K562 (cell line): ENCODE data around the gene GALNT17. TPM values are rescaled to one million over a fixed set of nuclear protein-coding genes. Genes with fewer than 3 reads are reported as not detected.
A peak's percentile ranks its signal among the peaks of the same experiment; 100 is the strongest.

Experiments
- ATAC-seq: fragments of 200-7000 bp; cut with Tn5 transposase; 3 replicates; pipeline ENCODE4 v1.9.1; 2020; ENCODE audit warnings: moderate library complexity
- BruUV-seq: library from RNA; stranded (reverse); fragments of 400-500 nt; replicated peaks from 2 replicates; lab custom pipeline; 2021; lab: Mats Ljungman, UMichigan
- CTCF ChIA-PET: fragments of 300-600 bp; formaldehyde crosslinking; extraction: SDS; loops from one replicate; lab custom pipeline; 2021; ENCODE audit warnings: low intra/inter-chr PET ratio; lab: Yijun Ruan, JAX
- POLR2A ChIA-PET: fragments of 300-600, 350-650 bp; sonication (Branson Sonifier 250); formaldehyde crosslinking; extraction: SDS; loops from one replicate; lab custom pipeline; 2021; ENCODE audit warnings: antibody characterized with exemption, inconsistent platforms; lab: Yijun Ruan, JAX
- DNase-seq, 4 experiments: peaks; one replicate each; pipeline versions ENCODE4 v3.0.0 to v3.0.0-alpha.2; 2011 to 2018; ENCODE audit warnings: low spot score in 3 of 4, mixed read lengths in 3 of 4; ENCODE audit errors: extremely low read depth in 1 of 4
- FAIRE-seq: peaks from 2 replicates; lab custom pipeline; 2011; peaks lifted over from hg19 to GRCh38; lab: Jason Lieb, UNC
- H2AFZ ChIP-seq: 2 replicates; pipeline ENCODE4 v1.6.0; 2011; ENCODE audit warnings: low read depth, low read length, control low read depth, inconsistent platforms
- H3K27ac ChIP-seq: fragments of 200-600 bp; 3 replicates; pipeline ENCODE4 v1.8.0; 2011; ENCODE audit warnings: low read depth, mild to moderate bottlenecking, control low read depth, inconsistent platforms, low read length, moderate library complexity, mixed read lengths; ENCODE audit errors: extremely low read depth
- H3K27me3 ChIP-seq, 2 experiments: fragments of 300-600 bp in 1 of 2; 2 replicates in 1 of 2; 3 replicates in 1 of 2; pipeline versions ENCODE4 v1.6.0 to v1.8.0; 2011; ENCODE audit warnings: inconsistent platforms in 2 of 2, low read length in 2 of 2, mild to moderate bottlenecking in 1 of 2, mixed read lengths in 1 of 2, moderate library complexity in 1 of 2; ENCODE audit not compliant: control insufficient read depth in 2 of 2, insufficient read depth in 2 of 2
- H3K36me3 ChIP-seq: fragments of 300-600 bp; 3 replicates; pipeline ENCODE4 v1.8.0; 2011; ENCODE audit warnings: mild to moderate bottlenecking, low read length, inconsistent platforms; ENCODE audit not compliant: control insufficient read depth, insufficient read depth
- H3K4me1 ChIP-seq, 2 experiments: fragments of 200-600 bp in 1 of 2; replicated peaks in 1 of 2; 2 replicates in 1 of 2; 3 replicates in 1 of 2; pipeline versions ENCODE4 v1.5.1 to v1.8.0; 2011; ENCODE audit warnings: inconsistent platforms in 2 of 2, low read length in 2 of 2, mild to moderate bottlenecking in 1 of 2, mixed read lengths in 1 of 2, moderate library complexity in 1 of 2; ENCODE audit not compliant: control insufficient read depth in 2 of 2, insufficient read depth in 2 of 2
- H3K4me2 ChIP-seq: 2 replicates; pipeline ENCODE4 v1.6.1; 2011; ENCODE audit warnings: low read length, control low read depth, inconsistent platforms, mixed read lengths; ENCODE audit not compliant: insufficient read depth
- H3K4me3 ChIP-seq: fragments of 200-600 bp; sonication (generic), shearing (Covaris generic); 2 replicates; pipeline ENCODE4 v1.5.1; 2016; ENCODE audit warnings: control low read depth, inconsistent platforms
- H3K79me2 ChIP-seq: fragments of 200-600 bp; 3 replicates; pipeline ENCODE4 v1.8.0; 2011; ENCODE audit warnings: low read length, inconsistent platforms; ENCODE audit not compliant: control insufficient read depth, insufficient read depth
- H3K9ac ChIP-seq, 2 experiments: 2 replicates each; pipeline versions ENCODE4 v1.6.0 to v1.6.1; 2011; ENCODE audit warnings: low read depth in 2 of 2, low read length in 2 of 2, control low read depth in 1 of 2, inconsistent platforms in 1 of 2, mild to moderate bottlenecking in 1 of 2, mixed read lengths in 1 of 2; ENCODE audit not compliant: insufficient read depth in 1 of 2
- H3K9me1 ChIP-seq: one replicate; pipeline ENCODE4 v1.6.0; 2011; ENCODE audit warnings: inconsistent platforms, mild to moderate bottlenecking, low read length, moderate library complexity; ENCODE audit not compliant: control insufficient read depth, insufficient read depth
- H3K9me3 ChIP-seq: replicated peaks from 2 replicates; pipeline ENCODE4 v1.5.1; 2011; ENCODE audit warnings: low read depth, low read length, inconsistent platforms; ENCODE audit not compliant: control insufficient read depth, insufficient read depth
- H4K20me1 ChIP-seq: replicated peaks from 2 replicates; pipeline ENCODE4 v1.6.1; 2011; ENCODE audit warnings: low read length, inconsistent platforms, mixed read lengths; ENCODE audit not compliant: control insufficient read depth, insufficient read depth
- ARHGAP35 ChIP-seq: fragments of 450-650 bp; IDR thresholded peaks from 2 replicates; pipeline ENCODE4 v1.6.1; 2018; ENCODE audit not compliant: partially characterized antibody
- ARID1B ChIP-seq: fragments of 450-650 bp; IDR thresholded peaks from 2 replicates; pipeline ENCODE4 v1.6.1; 2016; ENCODE audit warnings: antibody characterized with exemption, mild to moderate bottlenecking, inconsistent platforms
- CBFA2T2 ChIP-seq: fragments of 450-650 bp; conservative IDR thresholded peaks from 2 replicates; pipeline ENCODE4 v1.6.1; 2017; ENCODE audit warnings: mild to moderate bottlenecking
- CBX1 ChIP-seq: sonication (generic); IDR thresholded peaks from 2 replicates; pipeline ENCODE4 v1.6.1; 2016; ENCODE audit warnings: antibody characterized with exemption, low read depth, mild to moderate bottlenecking
- CEBPG ChIP-seq, 3 experiments: fragments of 200-800 bp in 1 of 3; sonication (Bioruptor generic) in 1 of 3; sonication (generic) in 1 of 3; formaldehyde crosslinking in 1 of 3; IDR thresholded peaks in 2 of 3; conservative IDR thresholded peaks in 1 of 3; 2 replicates each; pipeline versions ENCODE4 v1.6.1 to v1.8.0; 2016 to 2022; ENCODE audit warnings: missing compliant biosample characterization in 2 of 3, missing genetic modification characterization in 2 of 3, mild to moderate bottlenecking in 1 of 3, missing genetic modification reagents in 1 of 3
- EP300 ChIP-seq: IDR thresholded peaks from 2 replicates; pipeline ENCODE4 v1.6.1; 2012; ENCODE audit warnings: low read length, improper control_type of control experiment
- ETV5 ChIP-seq: sonication (generic); formaldehyde crosslinking; IDR thresholded peaks from 2 replicates; pipeline ENCODE4 v1.4.0; 2020; ENCODE audit warnings: low read depth, mild to moderate bottlenecking, missing genetic modification reagents
- EWSR1 ChIP-seq: fragments of 450-650 bp; IDR thresholded peaks from 2 replicates; pipeline ENCODE4 v1.6.1; 2018; ENCODE audit warnings: borderline replicate concordance, mild to moderate bottlenecking, low read depth, moderate library complexity; ENCODE audit not compliant: partially characterized antibody
- FOSL1 ChIP-seq: fragments of 200-800 bp; sonication (Bioruptor generic); conservative IDR thresholded peaks from 2 replicates; pipeline ENCODE4 v1.6.1; 2016; ENCODE audit warnings: missing genetic modification characterization, missing compliant biosample characterization
- JUNB ChIP-seq: fragments of 450-650 bp; formaldehyde crosslinking; conservative IDR thresholded peaks from 2 replicates; pipeline ENCODE4 v1.4.0; 2020; ENCODE audit warnings: mild to moderate bottlenecking
- MAFK ChIP-seq: IDR thresholded peaks from 2 replicates; pipeline ENCODE4 v1.6.1; 2011; ENCODE audit warnings: low read length, improper control_type of control experiment
- MCM3 ChIP-seq: fragments of 450-650 bp; IDR thresholded peaks from 2 replicates; pipeline ENCODE4 v1.6.1; 2016
- NFE2L1 ChIP-seq: fragments of 450-650 bp; IDR thresholded peaks from 2 replicates; pipeline ENCODE4 v1.6.1; 2016; ENCODE audit warnings: missing genetic modification characterization, low read depth, mild to moderate bottlenecking, missing compliant biosample characterization, moderate library complexity, borderline replicate concordance
- RAD51 ChIP-seq: fragments of 450-650 bp; IDR thresholded peaks from 2 replicates; pipeline ENCODE4 v1.7.1; 2016; ENCODE audit warnings: low read depth, mild to moderate bottlenecking, borderline replicate concordance
- SRSF9 ChIP-seq: fragments of 200-400 bp; formaldehyde crosslinking; IDR thresholded peaks from 2 replicates; pipeline ENCODE4 v1.6.1; 2017; ENCODE audit warnings: low read depth, low read length, borderline replicate concordance
- ZNF143 ChIP-seq: sonication (generic); formaldehyde crosslinking; IDR thresholded peaks from 2 replicates; pipeline ENCODE4 v1.9.0; 2022; ENCODE audit warnings: mild to moderate bottlenecking, missing genetic modification reagents
- ZNF507 ChIP-seq: conservative IDR thresholded peaks from 2 replicates; pipeline ENCODE4 v1.6.1; 2017; ENCODE audit warnings: missing genetic modification characterization, missing compliant biosample characterization
- WGBS: fragments of 100-300 bp; shearing (Covaris generic); methylation state at CpG from one replicate; pipeline ENCODE4 v1.1.6; 2016; ENCODE audit warnings: low coverage, mixed read lengths; ENCODE audit not compliant: insufficient coverage; ENCODE audit errors: missing lambda C conversion rate; 5-methylcytosine and 5-hydroxymethylcytosine counted together
- in situ Hi-C: fragments of 300-500 bp; cut with MboI; formaldehyde crosslinking; loops from 4 replicates; pipeline ENCODE4 v1.15.0; 2018; ENCODE audit warnings: inconsistent platforms, mixed read lengths
- intact Hi-C: fragments of 100-400 bp; cut with micrococcal nuclease; formaldehyde crosslinking; loops from 2 replicates; pipeline ENCODE4 v1.14.2; 2022
- polyA plus RNA-seq, 8 experiments: library from polyadenylated mRNA; depleted of rRNA in 4 of 8; stranded (reverse) in 5 of 8; unstranded in 3 of 8; fragments of >200 nt; fragmentation: Nextera tagmentation in 2 of 8; fragmentation: Illumina TruSeq in 1 of 8; extraction: Ambion mirVana in 2 of 8; extraction: Trizol in 1 of 8; gene quantifications; 2 replicates each; pipeline versions ENCODE4 v1.2.1 to v1.2.3, GENCODE V29; 2011 to 2014; ENCODE audit warnings: inconsistent platforms in 1 of 8, missing spikeins in 1 of 8
- total RNA-seq, 7 experiments: library from RNA; depleted of rRNA in 6 of 7; stranded (reverse); fragments of >200 nt in 6 of 7; fragmentation: Illumina TruSeq in 2 of 7; extraction: Trizol in 2 of 7; gene quantifications; 2 replicates each; pipeline versions ENCODE4 v1.2.1 to v1.2.3, GENCODE V29; 2011 to 2021; ENCODE audit warnings: low replicate concordance in 1 of 7
- TF ChIP-seq, protein P1 (sequence below): sonication (generic); formaldehyde crosslinking; IDR thresholded peaks from 2 replicates; pipeline ENCODE4 v1.8.1; 2022; ENCODE audit warnings: missing genetic modification reagents

Gene GALNT17
- total and polyA plus RNA-seq, 9 of the 15 experiments (the other 6 are each of a cell fraction or from before 2014, with no cell fraction given): not detected

DNA sequence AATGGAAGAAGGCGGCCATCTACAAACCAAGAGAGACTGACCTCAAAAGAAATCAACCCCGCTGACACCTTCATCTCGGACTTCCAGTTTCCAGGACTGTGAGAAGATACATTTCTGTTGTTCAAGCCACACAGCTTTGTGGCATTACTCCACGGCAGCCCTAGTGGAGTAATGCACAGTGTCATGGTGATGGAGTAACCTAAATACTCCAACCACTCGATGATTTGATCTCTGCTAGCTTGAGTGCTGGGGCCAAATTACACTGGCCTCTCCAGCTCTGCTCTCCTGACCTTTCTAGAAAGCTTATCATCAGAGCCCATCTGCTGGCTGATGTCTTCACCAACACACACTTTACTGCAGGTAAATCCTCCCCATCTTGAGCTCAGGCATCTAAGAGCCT lies 52.2 kb downstream of the GALNT17 start:
- in situ Hi-C loops: no loop called here
- TF ChIP-seq CEBPG (CRISPR knock-in tag; IDR thresholded peaks at IDR 0.05): no peak
- TF ChIP-seq CEBPG (tag; conservative IDR thresholded peaks at IDR 0.05 in 1 of 2, IDR thresholded peaks at IDR 0.05 in 1 of 2): no peak
- no peak for TF ChIP-seq ARHGAP35
- TF ChIP-seq NFE2L1 (tag): no peak
- no peak for TF ChIP-seq MAFK
- TF ChIP-seq JUNB (CRISPR knock-in tag): no peak
- TF ChIP-seq MCM3: no peak
- TF ChIP-seq, protein P1, sequence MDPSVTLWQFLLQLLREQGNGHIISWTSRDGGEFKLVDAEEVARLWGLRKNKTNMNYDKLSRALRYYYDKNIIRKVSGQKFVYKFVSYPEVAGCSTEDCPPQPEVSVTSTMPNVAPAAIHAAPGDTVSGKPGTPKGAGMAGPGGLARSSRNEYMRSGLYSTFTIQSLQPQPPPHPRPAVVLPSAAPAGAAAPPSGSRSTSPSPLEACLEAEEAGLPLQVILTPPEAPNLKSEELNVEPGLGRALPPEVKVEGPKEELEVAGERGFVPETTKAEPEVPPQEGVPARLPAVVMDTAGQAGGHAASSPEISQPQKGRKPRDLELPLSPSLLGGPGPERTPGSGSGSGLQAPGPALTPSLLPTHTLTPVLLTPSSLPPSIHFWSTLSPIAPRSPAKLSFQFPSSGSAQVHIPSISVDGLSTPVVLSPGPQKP (CRISPR knock-in tag): no peak
- no peak for TF ChIP-seq ZNF507 (tag)
- TF ChIP-seq ZNF143 (CRISPR knock-in tag): no peak
- no peak for TF ChIP-seq CBFA2T2
- TF ChIP-seq ETV5 (CRISPR knock-in tag): no peak
- TF ChIP-seq SRSF9: no peak
- TF ChIP-seq RAD51: no peak
- no peak for TF ChIP-seq FOSL1 (tag)
- no peak for TF ChIP-seq EWSR1
- no peak for TF ChIP-seq CBX1
- TF ChIP-seq ARID1B: no peak
- TF ChIP-seq EP300: no peak
- TF ChIP-seq, all 486 proteins: peak for 0
- ATAC-seq: peak; percentile 62
- no peak overlapping the region for H3K9ac ChIP-seq
- no peaks in the 10 kb centered on the region for H3K79me2 ChIP-seq
- FAIRE-seq: no peak
- 2% methylated on average over 5 of the region's 5 CpGs for WGBS
- no peak overlapping the region for H3K4me2 ChIP-seq
- H3K4me3 ChIP-seq: no peak overlapping the region
- ChIA-PET POLR2A (no interaction called here), CTCF (no interaction called here)
- no peaks in the 10 kb centered on the region for H3K9me3 ChIP-seq
- peak in 1 of 4 experiments; percentile 9 for DNase-seq
- H3K9me1 ChIP-seq: no peaks in the 10 kb centered on the region
- H3K27me3 ChIP-seq: peaks cover 0 to 3% of the 10 kb centered on the region in 2 experiments; a peak in 1 of 5 replicates
- no peaks in the 10 kb centered on the region for H3K36me3 ChIP-seq
- H2AFZ ChIP-seq: no peak overlapping the region
- BruUV-seq: no TSS peak
- no peak overlapping the region for H3K27ac ChIP-seq
- intact Hi-C loops: no loop called here
- H3K4me1 ChIP-seq: no peaks in the 10 kb centered on the region
- H4K20me1 ChIP-seq: no peaks in the 10 kb centered on the region
